ENCODE measurements around the gene CACHD1.

CACHD1 gene

GRCh38 chr1:64669098-64669675 is 199.3 kb downstream of the CACHD1 start:
- no peak for TF ChIP-seq CTCF (IDR thresholded peaks at IDR 0.05; ENCODE audit: low read depth, low read length, missing control alignments)
- no peak for DNase-seq (ENCODE audit: low read depth)

DNA sequence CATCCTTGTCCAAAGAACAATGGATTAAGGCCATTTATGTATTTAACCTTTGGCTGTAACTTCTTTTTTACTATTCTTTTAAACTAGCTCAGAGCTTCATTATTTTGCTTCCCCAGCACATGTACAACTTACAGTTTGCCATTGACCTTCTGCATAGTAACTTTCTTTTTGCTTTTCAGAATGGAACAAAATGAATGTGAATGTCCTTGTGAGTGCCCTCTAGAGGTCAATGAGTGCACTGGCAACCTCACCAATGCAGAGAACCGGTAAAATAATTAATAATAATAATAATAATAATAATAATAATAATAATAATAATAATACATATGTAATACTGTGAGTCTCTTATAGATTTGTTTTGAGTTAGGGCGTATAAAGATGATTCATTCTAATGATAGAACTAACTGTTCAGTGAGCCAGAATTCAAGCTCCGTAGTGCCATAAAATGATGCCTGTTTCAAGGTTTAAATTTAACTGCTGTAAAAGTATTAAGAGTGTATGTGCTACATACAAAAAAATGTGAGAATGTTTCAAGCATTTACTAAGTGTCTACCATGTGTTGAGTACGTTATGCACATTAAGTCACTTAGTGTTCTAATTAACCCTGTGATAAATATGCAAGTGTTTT is 205.9 kb downstream of the CACHD1 start:
- no peak for DNase-seq (ENCODE audit: low read depth)
- peak; percentile 61 for TF ChIP-seq CTCF (IDR thresholded peaks at IDR 0.05; ENCODE audit: low read depth, low read length, missing control alignments)
- no peak overlapping the region for H3K4me3 ChIP-seq (ENCODE audit: low read depth, low read length)

More at GRCh38 chr1:64669098-64669675, 199.3 kb downstream of the CACHD1 start:
- no peak overlapping the region for H3K4me3 ChIP-seq (ENCODE audit: low read depth, low read length)

DNA sequence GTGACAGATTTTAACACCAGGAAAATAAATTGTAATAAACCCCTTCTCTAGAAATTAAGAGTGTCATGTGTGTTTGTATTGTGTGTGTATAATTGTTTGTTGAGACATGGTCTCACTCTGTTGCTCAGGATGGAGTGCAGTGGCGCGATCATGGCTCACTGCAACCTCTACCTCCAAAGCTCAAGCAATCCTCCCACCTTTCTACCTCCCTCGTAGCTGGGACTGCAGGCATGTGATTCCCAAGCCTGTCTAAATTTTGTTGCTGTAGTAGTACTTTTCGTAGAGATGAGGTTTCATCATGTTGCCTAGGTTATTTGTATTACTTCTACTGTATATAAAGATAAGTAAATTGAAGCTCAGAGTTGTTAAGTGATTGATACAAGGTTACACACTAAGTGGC is 206.5 kb downstream of the CACHD1 start:
- no peak for TF ChIP-seq CTCF (IDR thresholded peaks at IDR 0.05; ENCODE audit: low read depth, low read length, missing control alignments)
- no peak overlapping the region for H3K4me3 ChIP-seq (ENCODE audit: low read depth, low read length)
- DNase-seq (ENCODE audit: low read depth) = no peak

DNA sequence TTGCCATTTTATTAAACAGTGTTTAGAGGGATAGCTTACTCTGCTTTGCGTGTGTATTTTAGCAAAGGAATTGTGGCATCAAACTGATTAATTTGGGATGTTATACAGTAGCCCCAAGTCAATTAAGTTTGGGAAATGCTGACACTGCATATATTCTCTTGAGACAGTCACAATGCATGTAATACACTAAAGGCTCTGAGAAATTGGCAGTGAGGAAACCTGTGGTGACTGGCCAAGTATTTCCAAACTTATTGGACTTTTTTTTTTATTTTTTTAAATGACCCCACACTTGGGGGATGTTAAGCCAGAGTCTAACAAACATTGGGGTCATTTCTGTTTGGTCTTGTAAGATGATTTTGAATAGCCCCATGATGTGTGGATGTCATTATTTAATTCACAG is 207.6 kb downstream of the CACHD1 start:
- no peak for DNase-seq (ENCODE audit: low read depth)

DNA sequence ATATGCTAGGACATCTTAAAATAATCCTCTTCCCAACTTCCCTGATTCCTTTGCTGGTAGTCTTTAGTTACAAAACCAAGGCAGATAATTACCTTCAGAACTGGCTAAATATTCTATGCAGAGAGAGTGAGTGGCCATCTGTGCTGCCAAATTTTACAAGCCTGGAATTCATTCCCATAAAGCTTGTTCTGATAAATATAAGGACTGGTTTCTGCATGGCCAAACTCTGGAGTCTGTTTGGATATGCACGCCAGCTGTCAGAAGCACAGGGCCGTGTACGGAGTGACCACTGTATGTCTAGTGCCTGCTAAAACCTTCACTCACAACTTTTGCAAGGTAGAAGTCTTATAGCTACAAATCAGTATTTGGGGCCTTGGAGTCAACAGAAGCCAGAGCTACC is 208.4 kb downstream of the CACHD1 start:
- no peak for DNase-seq (ENCODE audit: low read depth)
- TF ChIP-seq CTCF (IDR thresholded peaks at IDR 0.05; ENCODE audit: low read depth, low read length, missing control alignments) = no peak
- no peak overlapping the region for H3K4me3 ChIP-seq (ENCODE audit: low read depth, low read length)

More for the DNA sequence above, 207.6 kb downstream of the CACHD1 start:
- H3K4me3 ChIP-seq (ENCODE audit: low read depth, low read length) = no peak overlapping the region
- TF ChIP-seq CTCF (IDR thresholded peaks at IDR 0.05; ENCODE audit: low read depth, low read length, missing control alignments) = no peak

DNA sequence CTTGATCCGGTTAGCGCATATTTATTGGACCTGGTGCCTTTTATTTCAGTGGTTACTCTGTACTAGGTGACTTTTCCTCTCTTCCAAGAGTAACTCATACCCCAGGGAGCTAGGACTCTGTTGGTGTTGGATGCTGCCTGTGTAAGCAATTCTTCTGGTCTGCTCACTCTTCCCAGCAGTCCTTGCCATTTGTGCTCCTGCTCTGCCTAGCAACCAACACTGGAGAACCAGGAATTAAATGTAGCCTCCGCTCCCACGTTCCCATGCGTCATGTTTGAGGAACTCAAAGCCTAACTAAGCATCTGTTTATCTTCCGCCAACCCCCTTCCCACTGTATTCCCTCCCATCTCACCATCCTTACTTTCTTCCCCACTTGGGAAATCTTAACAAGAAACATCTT is 209.2 kb downstream of the CACHD1 start:
- DNase-seq (ENCODE audit: low read depth) = no peak
- TF ChIP-seq CTCF (IDR thresholded peaks at IDR 0.05; ENCODE audit: low read depth, low read length, missing control alignments) = no peak
- H3K4me3 ChIP-seq (ENCODE audit: low read depth, low read length) = no peak overlapping the region

DNA sequence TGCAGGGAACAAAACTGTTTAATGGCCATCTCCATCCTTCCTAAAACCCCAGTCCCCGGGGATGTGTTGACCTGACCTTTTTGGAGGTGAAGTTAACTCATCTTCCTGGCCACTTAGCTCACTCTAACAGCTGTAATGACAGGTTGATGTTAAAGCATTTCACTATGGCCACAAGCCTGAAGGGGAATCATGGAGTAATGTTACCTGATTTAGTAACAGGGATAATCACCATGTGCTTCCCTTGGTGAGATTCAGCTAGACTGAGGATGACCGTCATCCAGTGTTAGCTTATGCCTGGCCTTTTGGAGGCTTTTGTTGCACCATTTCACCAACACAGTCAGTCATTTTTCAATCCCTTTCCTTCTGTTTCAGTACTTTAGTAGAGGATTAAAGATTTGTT is 210.7 kb downstream of the CACHD1 start:
- TF ChIP-seq CTCF (IDR thresholded peaks at IDR 0.05; ENCODE audit: low read depth, low read length, missing control alignments) = no peak
- no peak for DNase-seq (ENCODE audit: low read depth)
- H3K4me3 ChIP-seq (ENCODE audit: low read depth, low read length) = no peak overlapping the region

All from GM12864 (cell line).